Vagina (tissue), 2 donors: ENCODE results near the gene SLC23A1.

Experiments
- POLR2A ChIP-seq, 2 donors: fragments of 450-650 bp; IDR thresholded peaks; one replicate each; pipeline ENCODE4 v1.6.1; 2017; ENCODE audit warnings: antibody characterized with exemption in 2 of 2, mild to moderate bottlenecking in 2 of 2, moderate library complexity in 2 of 2
- POLR2AphosphoS5 ChIP-seq, 2 donors: sonication (generic); formaldehyde crosslinking; IDR thresholded peaks; one replicate each; pipeline ENCODE4 v1.9.0; 2017; ENCODE audit warnings: antibody characterized with exemption in 2 of 2, mild to moderate bottlenecking in 2 of 2, low read depth in 1 of 2; ENCODE audit not compliant: insufficient read depth in 1 of 2
- TF ChIP-seq, protein P1 (sequence below), 3 experiments: fragments of 450-650 bp in 2 of 3; fragments of 200-600 bp in 1 of 3; sonication (generic) in 1 of 3; IDR thresholded peaks; one replicate each; pipeline ENCODE4 v1.5.1; 2017 to 2019; ENCODE audit warnings: antibody characterized with exemption in 3 of 3, mild to moderate bottlenecking in 2 of 3, moderate library complexity in 2 of 3

DNA sequence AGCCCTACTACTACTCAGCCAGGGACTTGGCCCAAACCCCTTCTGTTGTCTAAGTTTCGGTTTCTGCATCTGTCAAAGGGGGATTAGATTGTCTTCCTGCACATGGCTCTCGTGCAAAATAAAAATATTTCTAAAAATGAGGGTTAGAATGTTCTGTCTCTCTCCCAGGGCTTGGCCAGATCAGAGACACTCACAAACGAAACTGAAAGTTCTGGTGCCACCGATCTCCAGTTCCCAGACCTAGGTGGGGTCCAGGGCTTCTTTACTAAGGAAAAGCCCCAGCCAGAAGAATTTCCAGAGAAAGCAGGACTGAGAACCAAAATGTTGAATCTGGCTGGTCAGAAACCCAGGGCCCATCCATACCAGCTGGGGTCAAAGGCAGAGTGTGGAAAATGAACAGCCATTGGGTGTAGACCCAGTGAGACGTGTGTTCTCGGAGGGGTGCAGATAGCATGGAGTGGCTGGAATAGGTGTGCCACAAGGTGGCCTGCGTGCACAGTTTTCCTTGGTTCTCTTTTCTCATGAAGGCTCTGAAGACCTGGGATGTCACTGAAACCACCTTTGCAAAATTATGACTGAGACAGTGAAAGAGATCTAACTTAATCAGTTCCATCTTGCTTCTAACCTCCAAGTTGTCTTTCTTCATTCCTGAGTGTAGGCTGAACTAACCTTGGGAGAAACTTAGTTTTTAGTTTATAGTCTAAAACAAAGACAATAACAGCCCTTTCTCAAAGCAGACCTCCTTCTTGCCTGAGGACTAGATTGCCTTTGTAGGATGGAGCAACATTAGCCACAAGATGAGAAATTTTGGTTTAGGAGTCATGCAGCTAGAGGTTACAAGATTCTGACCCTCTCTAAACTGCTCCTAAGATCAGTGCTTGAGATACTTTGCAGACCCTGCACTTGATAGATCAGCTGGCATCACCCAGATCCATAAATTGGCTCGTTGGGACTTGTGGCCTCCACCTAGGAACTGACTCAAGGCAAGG lies 2.3 kb upstream of the SLC23A1 start:
- TF ChIP-seq, protein P1, sequence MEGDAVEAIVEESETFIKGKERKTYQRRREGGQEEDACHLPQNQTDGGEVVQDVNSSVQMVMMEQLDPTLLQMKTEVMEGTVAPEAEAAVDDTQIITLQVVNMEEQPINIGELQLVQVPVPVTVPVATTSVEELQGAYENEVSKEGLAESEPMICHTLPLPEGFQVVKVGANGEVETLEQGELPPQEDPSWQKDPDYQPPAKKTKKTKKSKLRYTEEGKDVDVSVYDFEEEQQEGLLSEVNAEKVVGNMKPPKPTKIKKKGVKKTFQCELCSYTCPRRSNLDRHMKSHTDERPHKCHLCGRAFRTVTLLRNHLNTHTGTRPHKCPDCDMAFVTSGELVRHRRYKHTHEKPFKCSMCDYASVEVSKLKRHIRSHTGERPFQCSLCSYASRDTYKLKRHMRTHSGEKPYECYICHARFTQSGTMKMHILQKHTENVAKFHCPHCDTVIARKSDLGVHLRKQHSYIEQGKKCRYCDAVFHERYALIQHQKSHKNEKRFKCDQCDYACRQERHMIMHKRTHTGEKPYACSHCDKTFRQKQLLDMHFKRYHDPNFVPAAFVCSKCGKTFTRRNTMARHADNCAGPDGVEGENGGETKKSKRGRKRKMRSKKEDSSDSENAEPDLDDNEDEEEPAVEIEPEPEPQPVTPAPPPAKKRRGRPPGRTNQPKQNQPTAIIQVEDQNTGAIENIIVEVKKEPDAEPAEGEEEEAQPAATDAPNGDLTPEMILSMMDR (IDR thresholded peaks at IDR 0.05), result no peak
- TF ChIP-seq POLR2A (IDR thresholded peaks at IDR 0.05) (no peak), POLR2AphosphoS5 (IDR thresholded peaks at IDR 0.05; ENCODE audit: insufficient read depth in 1 of 2, low read depth in 1 of 2) (no peak)
